Activated naive CD8-positive, alpha-beta T cell treated with anti-CD3 and anti-CD28 coated beads, Interleukin-2, amount 10 ng/mL, durations not matched to agents 7 days and 5 days (primary cell): ENCODE data around the gene PRM3. TPM values are rescaled to one million over a fixed set of nuclear protein-coding genes. Genes with fewer than 3 reads are reported as not detected.

ENCODE experiments used
- ATAC-seq: fragments of 150-1000 bp; cut with Tn5 transposase; one replicate; pipeline ENCODE4 v1.10.0; 2021; ENCODE audit warnings: low read depth, moderate library complexity
- POLR2A ChIA-PET: fragments of 350-600 bp; sonication (Branson Sonifier 250); formaldehyde crosslinking; loops from one replicate; lab custom pipeline; 2021; ENCODE audit warnings: antibody characterized with exemption; lab: Charles Lee
- DNase-seq: peaks from one replicate; pipeline ENCODE4 v3.0.0; 2021
- H3K27ac Mint-ChIP-seq: one replicate; pipeline ENCODE4 v1.8.0; 2022; ENCODE audit warnings: mild to moderate bottlenecking, mixed read lengths
- H3K27me3 Mint-ChIP-seq: one replicate; pipeline ENCODE4 v1.8.0; 2022; ENCODE audit warnings: mild to moderate bottlenecking, moderate library complexity, mixed read lengths
- H3K36me3 Mint-ChIP-seq: one replicate; pipeline ENCODE4 v1.8.0; 2021; ENCODE audit warnings: mild to moderate bottlenecking, mixed read lengths
- H3K4me1 Mint-ChIP-seq: one replicate; pipeline ENCODE4 v1.8.0; 2021; ENCODE audit warnings: mixed read lengths
- H3K4me3 Mint-ChIP-seq: one replicate; pipeline ENCODE4 v1.8.0; 2022; ENCODE audit warnings: mild to moderate bottlenecking, moderate library complexity, mixed read lengths
- H3K9me3 Mint-ChIP-seq: one replicate; pipeline ENCODE4 v1.8.0; 2021; ENCODE audit warnings: mixed read lengths
- total RNA-seq, 2 experiments: library from RNA; stranded (reverse); gene quantifications; one replicate each; pipeline ENCODE4 v1.2.3, GENCODE V29; 2021

Gene PRM3
- total RNA-seq, 2 experiments from 2014 or later: not detected

GRCh38 chr16:11271610-11272009 is 1.8 kb downstream of the PRM3 start:
- H3K27ac Mint-ChIP-seq: no peak overlapping the region

GRCh38 chr16:11270602-11271162 is 2.7 kb downstream of the PRM3 start:
- DNase-seq: no peak
- Mint-ChIP-seq H3K36me3 (peaks cover 3% of the 10 kb centered on the region), H3K27ac (no peak overlapping the region), H3K9me3 (peaks cover 3% of the 10 kb centered on the region), H3K4me3 (no peak overlapping the region), H3K27me3 (peaks cover 5% of the 10 kb centered on the region), H3K4me1 (peaks cover under 1% of the 10 kb centered on the region)
- POLR2A ChIA-PET: interaction anchor here (1.0 to 1.4 kb wide), 2 partner anchors 21 to 90 kb away, joined by 3 to 4 read pairs; no protein-coding TSS in a partner anchor
- no peak for ATAC-seq

More at GRCh38 chr16:11271610-11272009, 1.8 kb downstream of the PRM3 start:
- H3K9me3 Mint-ChIP-seq: peaks cover 3% of the 10 kb centered on the region
- H3K4me1 Mint-ChIP-seq: no peaks in the 10 kb centered on the region
- peaks cover 3% of the 10 kb centered on the region for H3K36me3 Mint-ChIP-seq
- POLR2A ChIA-PET: interaction anchor here (1.0 to 1.4 kb wide), 2 partner anchors 20 to 89 kb away, joined by 3 to 4 read pairs; no protein-coding TSS in a partner anchor
- no peak for DNase-seq
- H3K27me3 Mint-ChIP-seq: peaks cover 5% of the 10 kb centered on the region
- H3K4me3 Mint-ChIP-seq: no peak overlapping the region
- no peak for ATAC-seq

GRCh38 chr16:11268921-11269375 is 4.5 kb downstream of the PRM3 start, which contains the start of gene TNP2:
TNP2 (minus strand) TSS chr16:11269325; CDS start chr16:11269262, 63 bp downstream.
- H3K27ac Mint-ChIP-seq: no peak within 1 kb of the TSS
- peaks cover 16% of the 10 kb centered on the region for H3K4me1 Mint-ChIP-seq
- POLR2A ChIA-PET: interaction anchor here (0.7 to 0.9 kb wide), 2 partner anchors 13 to 77 kb away, joined by 3 to 4 read pairs; partner anchors contain the start of gene SOCS1
- H3K9me3 Mint-ChIP-seq: peaks cover 3% of the 10 kb centered on the region
- H3K4me3 Mint-ChIP-seq: no peak within 1 kb of the TSS
- peaks cover 3% of the 10 kb centered on the region for H3K36me3 Mint-ChIP-seq
- H3K27me3 Mint-ChIP-seq: no peaks in the 10 kb centered on the region
- DNase-seq (no peak), ATAC-seq (no peak)

- DNase-seq (no peak), ATAC-seq (no peak)
- peak overlapping the region; percentile 94 for H3K27ac Mint-ChIP-seq
- H3K27me3 Mint-ChIP-seq: no peaks in the 10 kb centered on the region
- POLR2A ChIA-PET: interaction anchor here (0.9 to 3.6 kb wide), 3 partner anchors 11 to 32 kb away, joined by 3 to 23 read pairs (median 4); partner anchors contain the start of gene SOCS1
- H3K4me3 Mint-ChIP-seq: no peak overlapping the region
- peaks cover 3% of the 10 kb centered on the region for H3K36me3 Mint-ChIP-seq
- peaks cover 3% of the 10 kb centered on the region for H3K9me3 Mint-ChIP-seq
- H3K4me1 Mint-ChIP-seq: peaks cover 32% of the 10 kb centered on the region
Observed at GRCh38 chr16:11265124-11265523, 8.3 kb downstream of the PRM3 start.

GRCh38 chr16:11264155-11264832 is 9.1 kb downstream of the PRM3 start:
- no peak for DNase-seq
- Mint-ChIP-seq H3K4me3 (peak overlapping the region; percentile 76), H3K36me3 (peaks cover 3% of the 10 kb centered on the region), H3K27me3 (no peaks in the 10 kb centered on the region), H3K4me1 (peaks cover 39% of the 10 kb centered on the region), H3K9me3 (peaks cover 3% of the 10 kb centered on the region), H3K27ac (peak overlapping the region; percentile 94)
- POLR2A ChIA-PET: interaction anchor here (1.0 to 3.6 kb wide), 5 partner anchors 10 to 84 kb away, joined by 4 to 23 read pairs (median 5); partner anchors contain the start of gene SOCS1
- ATAC-seq: peak; percentile 48

GRCh38 chr16:11263737-11264136 is 9.7 kb downstream of the PRM3 start:
- peak; percentile 45 for DNase-seq
- Mint-ChIP-seq H3K4me3 (peak overlapping the region; percentile 76), H3K9me3 (peaks cover 3% of the 10 kb centered on the region), H3K36me3 (peaks cover 3% of the 10 kb centered on the region), H3K4me1 (peaks cover 45% of the 10 kb centered on the region), H3K27me3 (no peaks in the 10 kb centered on the region), H3K27ac (peak overlapping the region; percentile 94)
- POLR2A ChIA-PET: interaction anchor here (0.7 to 3.6 kb wide), 8 partner anchors 9 to 94 kb away, joined by 3 to 23 read pairs (median 4); partner anchors contain the start of genes PRM3 and SOCS1
- ATAC-seq: peak; percentile 87

GRCh38 chr16:11262915-11263314 is 10.5 kb downstream of the PRM3 start:
- Mint-ChIP-seq H3K27me3 (no peaks in the 10 kb centered on the region), H3K4me1 (peaks cover 52% of the 10 kb centered on the region), H3K36me3 (no peaks in the 10 kb centered on the region), H3K9me3 (no peaks in the 10 kb centered on the region), H3K4me3 (peak overlapping the region; percentile 76), H3K27ac (peak overlapping the region; percentile 94)
- DNase-seq (no peak), ATAC-seq (no peak)
- POLR2A ChIA-PET: interaction anchor here (0.7 to 3.6 kb wide), 8 partner anchors 8 to 95 kb away, joined by 3 to 23 read pairs (median 4); partner anchors contain the start of genes PRM3 and SOCS1

- ATAC-seq (no peak), DNase-seq (no peak)
- Mint-ChIP-seq H3K27ac (peak overlapping the region; percentile 69), H3K27me3 (no peaks in the 10 kb centered on the region), H3K36me3 (peaks cover 2% of the 10 kb centered on the region), H3K9me3 (no peaks in the 10 kb centered on the region), H3K4me1 (peaks cover 60% of the 10 kb centered on the region), H3K4me3 (no peak overlapping the region)
- POLR2A ChIA-PET: interaction anchor here (0.6 to 1.7 kb wide), 3 partner anchors 23 to 94 kb away, joined by 3 to 7 read pairs (median 3); no protein-coding TSS in a partner anchor
Observed at GRCh38 chr16:11260596-11260966, 12.8 kb downstream of the PRM3 start.

GRCh38 chr16:11259655-11260595 is 13.5 kb downstream of the PRM3 start:
- no peak for DNase-seq
- no peak for ATAC-seq
- Mint-ChIP-seq H3K27ac (peak overlapping the region; percentile 85), H3K4me1 (peaks cover 55% of the 10 kb centered on the region), H3K9me3 (no peaks in the 10 kb centered on the region), H3K36me3 (peaks cover 4% of the 10 kb centered on the region), H3K27me3 (no peaks in the 10 kb centered on the region), H3K4me3 (peak overlapping the region; percentile 65)
- POLR2A ChIA-PET: interaction anchor here (0.6 to 10.3 kb wide), 7 partner anchors 22 to 94 kb away, joined by 3 to 223 read pairs (median 68); no protein-coding TSS in a partner anchor

- DNase-seq (peak; percentile 67), ATAC-seq (peak; percentile 23)
- peaks cover 44% of the 10 kb centered on the region for H3K4me1 Mint-ChIP-seq
- peaks cover 12% of the 10 kb centered on the region for H3K36me3 Mint-ChIP-seq
- peak overlapping the region; percentile 85 for H3K27ac Mint-ChIP-seq
- POLR2A ChIA-PET: interaction anchor here (0.6 to 10.3 kb wide), 14 partner anchors 13 to 586 kb away, joined by 3 to 223 read pairs (median 7); partner anchors contain the start of gene RMI2
- H3K9me3 Mint-ChIP-seq: no peaks in the 10 kb centered on the region
- H3K27me3 Mint-ChIP-seq: no peaks in the 10 kb centered on the region
- H3K4me3 Mint-ChIP-seq: peak overlapping the region; percentile 65
Observed at GRCh38 chr16:11258553-11259492, 14.6 kb downstream of the PRM3 start.

GRCh38 chr16:11257131-11257938 is 16.1 kb downstream of the PRM3 start:
- ATAC-seq (no peak), DNase-seq (peak; percentile 66)
- H3K27ac Mint-ChIP-seq: peak overlapping the region; percentile 94
- no peaks in the 10 kb centered on the region for H3K27me3 Mint-ChIP-seq
- peaks cover 37% of the 10 kb centered on the region for H3K4me1 Mint-ChIP-seq
- peaks cover 25% of the 10 kb centered on the region for H3K36me3 Mint-ChIP-seq
- peak overlapping the region; percentile 98 for H3K4me3 Mint-ChIP-seq
- no peaks in the 10 kb centered on the region for H3K9me3 Mint-ChIP-seq
- POLR2A ChIA-PET: interaction anchor here (0.6 to 10.3 kb wide), 16 partner anchors 19 to 365 kb away, joined by 3 to 223 read pairs (median 30); partner anchors contain the start of gene RMI2
